ENCODE results near the gene BCL11A. TPM values are rescaled to one million over a fixed set of nuclear protein-coding genes. Genes with fewer than 3 reads are reported as not detected.

The BCL11A gene
- total RNA-seq, 1 donor from 2014 or later, result 142 TPM

DNA sequence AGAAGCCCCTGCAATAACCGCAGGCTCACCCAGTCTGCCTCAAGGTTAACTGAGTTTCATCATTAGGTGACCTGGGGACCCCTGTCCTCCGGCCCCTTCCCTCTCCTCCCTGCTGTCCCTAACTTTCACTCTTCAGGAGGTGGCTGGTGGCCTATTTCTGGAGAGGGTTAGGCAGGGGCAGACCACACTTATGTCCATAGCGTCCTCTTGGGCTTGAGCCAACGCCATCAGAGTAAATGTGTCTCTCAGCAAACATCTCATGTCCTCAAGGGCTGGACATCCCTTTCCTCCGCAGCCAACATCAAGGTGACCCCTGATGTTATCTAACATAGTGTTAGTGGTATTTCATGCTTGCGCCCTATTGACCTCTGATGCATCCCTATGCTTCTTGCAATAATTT lies 114.8 kb downstream of the BCL11A start:
- TF ChIP-seq, protein P1, sequence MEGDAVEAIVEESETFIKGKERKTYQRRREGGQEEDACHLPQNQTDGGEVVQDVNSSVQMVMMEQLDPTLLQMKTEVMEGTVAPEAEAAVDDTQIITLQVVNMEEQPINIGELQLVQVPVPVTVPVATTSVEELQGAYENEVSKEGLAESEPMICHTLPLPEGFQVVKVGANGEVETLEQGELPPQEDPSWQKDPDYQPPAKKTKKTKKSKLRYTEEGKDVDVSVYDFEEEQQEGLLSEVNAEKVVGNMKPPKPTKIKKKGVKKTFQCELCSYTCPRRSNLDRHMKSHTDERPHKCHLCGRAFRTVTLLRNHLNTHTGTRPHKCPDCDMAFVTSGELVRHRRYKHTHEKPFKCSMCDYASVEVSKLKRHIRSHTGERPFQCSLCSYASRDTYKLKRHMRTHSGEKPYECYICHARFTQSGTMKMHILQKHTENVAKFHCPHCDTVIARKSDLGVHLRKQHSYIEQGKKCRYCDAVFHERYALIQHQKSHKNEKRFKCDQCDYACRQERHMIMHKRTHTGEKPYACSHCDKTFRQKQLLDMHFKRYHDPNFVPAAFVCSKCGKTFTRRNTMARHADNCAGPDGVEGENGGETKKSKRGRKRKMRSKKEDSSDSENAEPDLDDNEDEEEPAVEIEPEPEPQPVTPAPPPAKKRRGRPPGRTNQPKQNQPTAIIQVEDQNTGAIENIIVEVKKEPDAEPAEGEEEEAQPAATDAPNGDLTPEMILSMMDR (IDR thresholded peaks at IDR 0.05; ENCODE audit: unreplicated experiment), result no peak
- H3K36me3 Mint-ChIP-seq, result no peaks in the 10 kb centered on the region
- H3K9me3 Mint-ChIP-seq, result no peaks in the 10 kb centered on the region
- no peaks in the 10 kb centered on the region for H3K27me3 Mint-ChIP-seq (ENCODE audit: low read depth)
- H3K4me1 Mint-ChIP-seq, result peaks cover 29% of the 10 kb centered on the region
- H3K27ac Mint-ChIP-seq, result no peak overlapping the region
- DNase-seq (ENCODE audit: low spot score in 2 of 2, unreplicated experiment in 2 of 2), result no peak
- no peak overlapping the region for H3K4me3 Mint-ChIP-seq

- H3K4me3 Mint-ChIP-seq, result no peak overlapping the region
- H3K27me3 Mint-ChIP-seq (ENCODE audit: low read depth), result no peaks in the 10 kb centered on the region
- peaks cover 29% of the 10 kb centered on the region for H3K4me1 Mint-ChIP-seq
- TF ChIP-seq, protein P1 (IDR thresholded peaks at IDR 0.05; ENCODE audit: unreplicated experiment), result no peak
- no peaks in the 10 kb centered on the region for H3K9me3 Mint-ChIP-seq
- H3K27ac Mint-ChIP-seq, result no peak overlapping the region
- no peak for DNase-seq (ENCODE audit: low spot score in 2 of 2, unreplicated experiment in 2 of 2)
- no peaks in the 10 kb centered on the region for H3K36me3 Mint-ChIP-seq
Observed at GRCh38 chr2:60438131-60438530, 115.3 kb downstream of the BCL11A start.

- TF ChIP-seq, protein P1 (IDR thresholded peaks at IDR 0.05; ENCODE audit: unreplicated experiment), result no peak
- DNase-seq (ENCODE audit: low spot score in 2 of 2, unreplicated experiment in 2 of 2), result no peak
- no peaks in the 10 kb centered on the region for H3K27me3 Mint-ChIP-seq (ENCODE audit: low read depth)
- H3K36me3 Mint-ChIP-seq, result no peaks in the 10 kb centered on the region
- H3K4me1 Mint-ChIP-seq, result peaks cover 29% of the 10 kb centered on the region
- no peak overlapping the region for H3K4me3 Mint-ChIP-seq
- no peaks in the 10 kb centered on the region for H3K9me3 Mint-ChIP-seq
- no peak overlapping the region for H3K27ac Mint-ChIP-seq
Observed at GRCh38 chr2:60437080-60437696, 116.3 kb downstream of the BCL11A start.

DNA sequence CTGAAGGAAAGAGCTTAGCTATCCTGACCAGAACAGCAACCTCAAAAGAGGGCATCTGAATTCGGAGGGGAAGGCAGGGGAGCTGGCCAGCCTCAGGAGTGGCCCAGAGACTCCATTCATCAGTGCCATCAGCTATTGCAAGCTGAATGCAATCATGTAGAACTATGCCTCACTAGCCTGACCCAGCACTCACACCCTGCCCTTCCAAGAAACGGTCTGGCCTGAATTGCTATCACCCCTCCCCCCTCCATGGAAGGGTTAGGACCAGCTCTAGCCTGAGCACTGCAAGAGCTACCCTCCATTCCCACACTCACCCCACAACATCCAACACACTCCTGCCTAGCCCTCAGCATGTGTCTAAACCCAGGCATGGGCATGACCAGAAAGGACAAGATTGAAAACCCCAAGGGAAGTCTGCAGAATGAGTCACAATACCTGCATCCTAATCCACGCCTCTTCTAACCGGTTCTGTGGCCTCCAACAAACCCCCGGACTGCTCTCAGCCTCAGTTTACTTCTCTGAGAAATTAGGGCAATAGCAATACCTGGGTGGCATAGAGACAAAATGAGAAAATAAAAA lies 120.3 kb downstream of the BCL11A start:
- Mint-ChIP-seq H3K36me3 (no peaks in the 10 kb centered on the region), H3K4me1 (peaks cover 22% of the 10 kb centered on the region), H3K27me3 (ENCODE audit: low read depth) (no peaks in the 10 kb centered on the region), H3K4me3 (no peak overlapping the region), H3K9me3 (peaks cover 3% of the 10 kb centered on the region), H3K27ac (no peak overlapping the region)
- no peak for DNase-seq (ENCODE audit: low spot score in 2 of 2, unreplicated experiment in 2 of 2)
- TF ChIP-seq, protein P1 (IDR thresholded peaks at IDR 0.05; ENCODE audit: unreplicated experiment), result no peak

GRCh38 chr2:60432035-60432601 lies 121.3 kb downstream of the BCL11A start:
- Mint-ChIP-seq H3K4me1 (peaks cover 15% of the 10 kb centered on the region), H3K9me3 (peaks cover 5% of the 10 kb centered on the region), H3K27me3 (ENCODE audit: low read depth) (no peaks in the 10 kb centered on the region), H3K36me3 (no peaks in the 10 kb centered on the region), H3K27ac (no peak overlapping the region), H3K4me3 (no peak overlapping the region)
- TF ChIP-seq, protein P1 (IDR thresholded peaks at IDR 0.05; ENCODE audit: unreplicated experiment), result no peak
- DNase-seq (ENCODE audit: low spot score in 2 of 2, unreplicated experiment in 2 of 2), result no peak
